DND-41 (cell line): ENCODE data around the gene LRRC40.

Experiments used
- CTCF ChIP-seq: IDR thresholded peaks from 2 replicates; pipeline ENCODE4 v1.5.1; 2012; ENCODE audit warnings: borderline replicate concordance, low read length, moderate library complexity, mild to moderate bottlenecking; ENCODE audit not compliant: poor library complexity, severe bottlenecking; ENCODE audit errors: extremely low read depth
- EZH2 ChIP-seq: IDR thresholded peaks from 3 replicates; pipeline ENCODE4 v1.6.1; 2012; ENCODE audit warnings: borderline replicate concordance, low read depth, mild to moderate bottlenecking, moderate library complexity, low read length, inconsistent platforms; ENCODE audit not compliant: severe bottlenecking

- TF ChIP-seq CTCF (no peak), EZH2 (no peak)
Measured at GRCh38 chr1:70117046-70117445, 88.3 kb downstream of the LRRC40 start.
